LNCAP (cell line): Measurements from ENCODE around the gene USP22.

ENCODE experiments used
- CTCF ChIP-seq: fragments of 450-650 bp; IDR thresholded peaks from 2 replicates; pipeline ENCODE4 v1.5.1; 2017; ENCODE audit warnings: mild to moderate bottlenecking

The USP22 gene

GRCh38 chr17:21041741-21042457, 912 bp downstream of the USP22 start:
- TF ChIP-seq CTCF, result no peak

GRCh38 chr17:21039839-21040575, 2.8 kb downstream of the USP22 start:
- peak; percentile 51; the same call in 1 of the 2 replicates for TF ChIP-seq CTCF

GRCh38 chr17:21037117-21037803, 5.6 kb downstream of the USP22 start:
- no peak for TF ChIP-seq CTCF

- TF ChIP-seq CTCF, result no peak
These were observed 6.4 kb downstream of the USP22 start for GRCh38 chr17:21036361-21036881.

GRCh38 chr17:21035406-21035805, 7.4 kb downstream of the USP22 start:
- no peak for TF ChIP-seq CTCF

GRCh38 chr17:21034340-21035235, 8.2 kb downstream of the USP22 start:
- no peak for TF ChIP-seq CTCF

- TF ChIP-seq CTCF, result no peak
These were observed 9.5 kb downstream of the USP22 start for GRCh38 chr17:21033350-21033749.
